Colonic mucosa (tissue), 4 donors: ENCODE measurements around the gene BANP. TPM values are rescaled to one million over a fixed set of nuclear protein-coding genes. Genes with fewer than 3 reads are reported as not detected.

Source experiments
- DNase-seq: peaks from one replicate; pipeline ENCODE4 v3.0.0-alpha.2; 2020
- H3K27ac ChIP-seq: fragments of 200-600 bp; one replicate; pipeline ENCODE4 v1.8.0; 2021
- H3K27me3 ChIP-seq: fragments of 200-600 bp; one replicate; pipeline ENCODE4 v1.8.0; 2021
- H3K36me3 ChIP-seq: fragments of 200-600 bp; one replicate; pipeline ENCODE4 v1.8.0; 2021
- H3K4me1 ChIP-seq: fragments of 200-600 bp; one replicate; pipeline ENCODE4 v1.8.0; 2021; ENCODE audit warnings: mild to moderate bottlenecking
- H3K4me3 ChIP-seq: fragments of 200-600 bp; one replicate; pipeline ENCODE4 v1.8.0; 2021
- H3K9ac ChIP-seq, 2 donors: one replicate each; pipeline ENCODE4 v1.7.0; 2013; ENCODE audit warnings: control low read depth in 2 of 2, low read depth in 2 of 2, low read length in 2 of 2
- H3K9me3 ChIP-seq: fragments of 200-600 bp; one replicate; pipeline ENCODE4 v1.8.0; 2021
- CTCF ChIP-seq: fragments of 200-600 bp; IDR thresholded peaks from one replicate; pipeline ENCODE4 v1.8.0; 2022; ENCODE audit warnings: antibody characterized with exemption, mild to moderate bottlenecking
- intact Hi-C: fragments of 100-400 bp; cut with DNase I; formaldehyde crosslinking; loops from one replicate; pipeline ENCODE4 v1.14.1; 2022
- total RNA-seq, 2 donors: library from RNA; stranded (reverse); fragmentation: NEBNext Ultra II Directional in 1 of 2; extraction: Animal tissue kit (Norgen Biotek cat#: 25700) in 1 of 2; gene quantifications; one replicate each; pipeline ENCODE4 v1.2.1, GENCODE V29; 2021
- donor health status: healthy.
- donor health status: DM: no; HTN: no; CAD: no.
- donor health status: DM: no; HTN: no; CAD: no.

BANP gene
- total RNA-seq, 2 donors from 2014 or later, result 18.6 to 29.7 TPM

GRCh38 chr16:88064889-88065746, 113.9 kb downstream of the BANP start:
- intact Hi-C loops, result no loop called here
- no peaks in the 10 kb centered on the region for H3K4me1 ChIP-seq
- no peak overlapping the region for H3K9ac ChIP-seq
- H3K27ac ChIP-seq, result no peak overlapping the region
- no peaks in the 10 kb centered on the region for H3K36me3 ChIP-seq
- TF ChIP-seq CTCF, result no peak
- no peak overlapping the region for H3K4me3 ChIP-seq
- no peak for DNase-seq
- H3K27me3 ChIP-seq, result no peaks in the 10 kb centered on the region
- no peaks in the 10 kb centered on the region for H3K9me3 ChIP-seq

GRCh38 chr16:88065747-88066142, 114.5 kb downstream of the BANP start:
- intact Hi-C loops, result no loop called here
- H3K4me3 ChIP-seq, result no peak overlapping the region
- no peaks in the 10 kb centered on the region for H3K9me3 ChIP-seq
- no peaks in the 10 kb centered on the region for H3K36me3 ChIP-seq
- H3K4me1 ChIP-seq, result no peaks in the 10 kb centered on the region
- no peak overlapping the region for H3K9ac ChIP-seq
- TF ChIP-seq CTCF, result no peak
- DNase-seq, result no peak
- H3K27ac ChIP-seq, result no peak overlapping the region
- no peaks in the 10 kb centered on the region for H3K27me3 ChIP-seq

- Histone ChIP-seq H3K4me3 (no peak overlapping the region), H3K9me3 (no peaks in the 10 kb centered on the region), H3K9ac (no peak overlapping the region), H3K4me1 (no peaks in the 10 kb centered on the region), H3K27me3 (no peaks in the 10 kb centered on the region), H3K27ac (no peak overlapping the region), H3K36me3 (no peaks in the 10 kb centered on the region)
- no peak for DNase-seq
- TF ChIP-seq CTCF, result no peak
- intact Hi-C loops, result no loop called here
Measured at GRCh38 chr16:88066234-88066633, 115.0 kb downstream of the BANP start.

- DNase-seq, result no peak
- H3K27me3 ChIP-seq, result no peaks in the 10 kb centered on the region
- no peak overlapping the region for H3K4me3 ChIP-seq
- no peak overlapping the region for H3K9ac ChIP-seq
- intact Hi-C loops, result no loop called here
- H3K36me3 ChIP-seq, result no peaks in the 10 kb centered on the region
- H3K27ac ChIP-seq, result no peak overlapping the region
- TF ChIP-seq CTCF, result no peak
- H3K9me3 ChIP-seq, result no peaks in the 10 kb centered on the region
- no peaks in the 10 kb centered on the region for H3K4me1 ChIP-seq
Measured at GRCh38 chr16:88066680-88067529, 115.7 kb downstream of the BANP start.

- TF ChIP-seq CTCF, result no peak
- H3K27ac ChIP-seq, result no peak overlapping the region
- no peaks in the 10 kb centered on the region for H3K36me3 ChIP-seq
- no peak overlapping the region for H3K9ac ChIP-seq
- no peak overlapping the region for H3K4me3 ChIP-seq
- no peak for DNase-seq
- H3K4me1 ChIP-seq, result no peaks in the 10 kb centered on the region
- H3K9me3 ChIP-seq, result no peaks in the 10 kb centered on the region
- intact Hi-C loops, result no loop called here
- no peaks in the 10 kb centered on the region for H3K27me3 ChIP-seq
Measured at GRCh38 chr16:88067530-88068411, 116.5 kb downstream of the BANP start.
